NCI-H146 treated with DMSO at 0.1 percent for 48 hours (cell line): Measurements from ENCODE around the gene DAW1.

Experiments
- DNase-seq: peaks from one replicate; lab custom pipeline; 2025; ENCODE audit not compliant: unreplicated experiment; lab: John Stamatoyannopoulos, UW

The DAW1 gene

DNA sequence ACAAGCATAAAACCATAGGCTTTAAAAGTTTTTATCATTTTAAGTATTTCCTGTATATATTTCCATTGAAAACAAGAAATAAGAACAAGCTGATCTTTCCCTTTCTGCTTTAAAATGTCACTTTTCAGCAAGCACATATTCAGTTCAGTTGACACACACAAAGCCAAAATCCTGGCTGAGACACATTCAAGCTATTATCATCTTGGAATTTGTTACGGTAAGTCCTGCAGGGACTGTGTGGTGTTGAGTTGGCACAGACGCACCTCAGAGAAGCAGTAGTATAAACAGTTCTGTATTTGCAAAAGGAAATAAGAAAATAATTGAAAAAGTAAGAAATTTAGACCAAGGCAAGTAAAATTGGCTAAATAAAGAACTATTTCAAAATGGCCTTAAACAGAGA, 10.4 kb upstream of the DAW1 start:
- no peak for DNase-seq

DNA sequence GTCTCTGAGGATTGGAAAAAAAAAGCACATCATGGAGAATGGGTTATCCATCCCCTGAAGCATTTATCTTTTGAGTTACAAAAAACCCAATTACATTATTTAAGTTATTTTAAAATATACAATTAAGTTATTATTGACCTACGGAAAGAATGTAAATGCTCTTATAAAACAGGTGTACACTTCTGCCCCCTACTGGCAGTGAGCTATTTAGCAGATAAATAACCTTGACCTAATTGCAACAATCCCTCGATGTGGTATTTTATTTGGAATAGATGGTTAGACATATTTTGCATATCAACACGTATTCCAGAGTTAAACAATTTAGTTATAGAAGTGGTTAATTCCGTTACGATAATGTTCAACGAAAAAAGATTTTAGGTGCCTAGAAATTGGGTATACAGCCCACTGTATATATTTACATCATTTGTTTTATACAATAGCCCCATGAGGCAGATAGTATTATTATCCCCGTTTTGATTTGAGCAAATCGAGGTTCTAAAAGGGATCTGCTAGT, 9.1 kb upstream of the DAW1 start:
- no peak for DNase-seq

DNA sequence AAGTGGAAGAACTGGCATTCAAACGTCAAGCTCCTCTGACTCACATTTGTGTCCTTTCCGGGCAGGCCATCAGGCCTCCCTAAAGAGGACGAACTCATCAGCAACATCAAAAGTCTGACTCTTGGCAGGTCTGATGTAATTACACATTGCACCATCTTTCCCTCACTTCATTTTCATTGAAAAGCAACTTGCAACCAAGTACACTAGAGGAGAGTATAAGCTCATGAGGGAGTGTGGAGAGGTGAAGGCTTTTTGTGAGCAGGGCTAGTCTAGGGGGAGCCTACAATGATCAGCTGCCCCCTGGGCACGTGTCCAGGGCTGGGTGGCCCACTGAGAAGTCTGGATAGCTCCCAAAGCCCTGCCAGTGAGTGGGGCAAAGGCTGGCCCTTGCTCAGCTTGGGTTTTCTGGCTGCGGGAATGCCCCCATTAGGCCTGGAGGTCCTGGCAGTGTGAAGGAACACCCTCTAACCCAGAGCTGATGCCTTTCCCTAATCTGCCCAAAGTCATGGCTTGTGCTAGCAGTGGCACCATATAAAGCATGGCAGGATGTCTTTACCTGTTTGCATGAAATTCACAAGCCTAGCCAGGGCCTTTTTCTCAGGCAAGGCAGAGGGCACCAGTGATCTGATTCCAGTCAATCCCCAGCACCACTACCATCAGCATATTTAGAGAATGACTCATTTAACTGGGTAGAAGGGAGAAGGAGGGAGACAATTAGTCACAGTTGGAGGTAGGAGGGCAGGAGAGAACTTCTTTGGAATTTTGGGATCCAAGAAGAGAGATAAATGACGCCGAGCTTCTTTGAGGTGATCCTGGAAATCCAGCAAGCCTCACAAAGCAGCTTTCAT, 8.5 kb upstream of the DAW1 start:
- DNase-seq: no peak

DNA sequence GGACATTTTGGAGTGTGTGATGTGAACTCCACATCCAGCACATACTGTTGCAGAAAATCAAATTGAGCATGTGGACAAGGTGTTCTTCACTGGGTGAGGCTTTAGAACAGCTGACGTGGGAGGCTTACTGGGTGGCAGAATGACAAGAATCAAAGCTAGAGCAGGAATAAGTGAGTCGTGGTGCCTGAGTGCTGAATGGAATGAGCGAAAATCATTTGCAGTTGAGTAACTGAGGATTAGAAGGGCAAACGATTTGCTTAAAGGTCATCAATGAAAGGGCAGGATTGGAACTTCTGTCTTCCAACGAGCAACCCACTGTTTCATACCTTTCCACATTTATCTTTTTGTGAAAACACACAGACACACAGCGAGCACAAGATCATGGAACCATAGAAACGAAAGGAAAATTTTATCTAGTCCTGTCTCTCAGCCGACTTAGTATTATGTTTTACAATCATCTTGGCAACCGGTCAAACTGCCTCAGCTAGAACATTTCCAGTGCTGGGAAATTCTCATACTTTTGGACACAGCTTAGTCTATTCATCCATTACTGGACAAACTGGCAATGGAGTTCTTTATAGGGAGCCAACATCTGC, 7.2 kb upstream of the DAW1 start:
- no peak for DNase-seq

DNA sequence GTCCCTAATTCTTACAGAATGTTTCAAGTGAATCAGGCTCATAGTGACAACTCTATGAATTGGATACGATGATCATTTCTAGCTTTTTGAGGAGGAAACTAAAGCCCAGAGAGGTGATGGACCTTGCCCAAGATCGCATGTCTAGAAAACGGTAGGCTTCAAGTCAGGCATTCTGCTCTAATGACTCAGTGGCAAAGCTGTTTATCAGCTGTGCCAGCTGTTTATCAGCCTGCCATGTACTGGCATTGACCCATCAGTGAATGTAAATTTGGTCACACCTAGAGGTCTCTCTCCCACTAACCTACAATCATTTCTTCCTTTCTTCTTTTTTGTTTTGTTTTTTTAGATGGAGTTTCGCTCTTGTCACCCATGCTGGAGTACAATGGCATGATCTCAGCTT, 6.1 kb upstream of the DAW1 start:
- DNase-seq: no peak

DNA sequence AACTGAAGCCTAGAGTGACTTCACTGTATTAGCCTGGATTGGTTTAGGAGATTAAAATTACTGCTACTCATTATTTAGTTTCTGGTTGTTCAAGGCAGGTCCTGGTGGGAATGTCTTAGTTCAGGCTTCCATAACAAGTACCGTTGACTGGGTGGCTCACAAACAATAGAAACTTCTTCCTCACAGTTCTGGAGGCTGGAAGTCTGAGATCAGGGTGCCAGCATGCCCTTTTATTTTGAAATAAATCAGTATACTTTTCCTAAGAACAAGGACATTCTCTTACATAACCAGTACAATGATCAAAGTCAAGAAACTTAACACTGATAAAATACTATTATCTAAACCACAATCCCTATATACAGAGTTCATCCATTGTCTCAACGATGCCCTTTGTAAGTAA, 4.0 kb upstream of the DAW1 start:
- no peak for DNase-seq

DNA sequence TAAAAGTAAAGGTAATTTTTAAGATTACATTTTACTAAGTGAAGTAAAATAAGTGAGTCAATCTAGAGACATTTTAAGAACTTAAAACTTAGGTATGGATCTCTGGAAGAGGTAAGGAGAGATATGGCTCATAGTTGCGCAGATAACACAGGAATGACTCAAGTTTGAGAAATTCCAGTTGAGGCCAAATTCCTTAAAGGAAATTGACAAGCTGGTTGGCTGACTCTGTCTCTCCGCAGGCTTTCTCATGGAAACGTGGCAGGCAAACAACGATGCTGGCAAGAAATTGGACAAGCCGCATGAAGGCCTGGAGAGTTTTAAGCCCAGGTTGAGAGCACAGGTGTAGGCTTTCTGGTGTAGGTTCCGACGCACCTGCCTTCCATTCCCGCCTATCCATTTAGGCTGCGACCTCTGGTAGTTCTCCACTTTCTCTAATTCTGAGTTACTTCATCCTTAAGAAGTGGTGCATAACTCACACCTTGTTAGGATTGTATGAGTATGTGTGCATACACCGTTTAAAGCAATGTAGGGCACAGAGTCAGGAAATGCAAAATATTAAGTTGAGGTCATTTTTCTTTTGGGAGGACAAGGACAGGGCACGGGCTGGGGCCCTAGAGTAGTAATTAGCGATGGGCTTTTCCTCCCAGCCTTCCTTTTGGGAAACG, 589 bp upstream of the DAW1 start:
- DNase-seq: no peak

DNA sequence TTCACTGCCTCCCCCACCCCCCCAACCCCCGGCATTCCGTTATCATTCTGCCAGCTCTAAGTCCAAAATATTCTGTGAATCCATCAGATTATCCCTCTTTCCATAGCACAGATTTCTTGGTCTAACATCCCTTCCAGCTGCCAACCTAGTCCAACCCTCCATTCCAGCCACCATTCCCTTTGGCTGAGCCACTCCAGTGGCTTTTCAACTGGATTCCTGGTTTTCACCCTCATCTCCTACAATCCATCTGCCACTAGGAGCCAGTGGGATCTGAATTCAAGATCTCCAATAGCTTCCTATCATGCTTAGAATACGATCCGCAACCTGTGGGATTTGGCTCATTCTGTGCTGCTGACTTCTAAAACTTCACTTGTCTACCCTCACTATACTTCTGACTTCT, 1.2 kb downstream of the DAW1 start:
- DNase-seq: no peak

DNA sequence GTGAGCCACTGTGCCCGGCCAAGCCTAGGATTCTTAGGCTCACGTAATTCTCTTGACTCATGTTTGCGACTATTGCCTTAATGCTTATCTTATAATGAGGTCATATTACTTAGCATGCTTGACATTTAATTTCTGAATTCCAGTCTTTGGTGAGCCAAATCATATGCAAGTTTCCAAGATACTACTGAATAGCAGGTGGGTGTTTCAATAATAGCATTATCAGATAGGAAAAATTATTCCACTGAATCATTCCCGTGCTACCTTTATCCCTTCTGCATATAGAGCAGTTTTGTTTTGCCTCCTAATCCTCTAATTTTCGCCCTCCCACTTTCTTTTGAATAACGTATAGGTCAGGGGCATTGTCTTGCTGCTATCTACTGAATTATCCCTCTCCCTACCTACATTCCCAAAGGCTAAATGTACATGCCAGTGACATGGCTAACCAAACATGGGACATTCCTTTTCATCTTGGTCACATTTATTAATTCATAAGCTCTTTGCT, 4.9 kb downstream of the DAW1 start:
- no peak for DNase-seq

DNA sequence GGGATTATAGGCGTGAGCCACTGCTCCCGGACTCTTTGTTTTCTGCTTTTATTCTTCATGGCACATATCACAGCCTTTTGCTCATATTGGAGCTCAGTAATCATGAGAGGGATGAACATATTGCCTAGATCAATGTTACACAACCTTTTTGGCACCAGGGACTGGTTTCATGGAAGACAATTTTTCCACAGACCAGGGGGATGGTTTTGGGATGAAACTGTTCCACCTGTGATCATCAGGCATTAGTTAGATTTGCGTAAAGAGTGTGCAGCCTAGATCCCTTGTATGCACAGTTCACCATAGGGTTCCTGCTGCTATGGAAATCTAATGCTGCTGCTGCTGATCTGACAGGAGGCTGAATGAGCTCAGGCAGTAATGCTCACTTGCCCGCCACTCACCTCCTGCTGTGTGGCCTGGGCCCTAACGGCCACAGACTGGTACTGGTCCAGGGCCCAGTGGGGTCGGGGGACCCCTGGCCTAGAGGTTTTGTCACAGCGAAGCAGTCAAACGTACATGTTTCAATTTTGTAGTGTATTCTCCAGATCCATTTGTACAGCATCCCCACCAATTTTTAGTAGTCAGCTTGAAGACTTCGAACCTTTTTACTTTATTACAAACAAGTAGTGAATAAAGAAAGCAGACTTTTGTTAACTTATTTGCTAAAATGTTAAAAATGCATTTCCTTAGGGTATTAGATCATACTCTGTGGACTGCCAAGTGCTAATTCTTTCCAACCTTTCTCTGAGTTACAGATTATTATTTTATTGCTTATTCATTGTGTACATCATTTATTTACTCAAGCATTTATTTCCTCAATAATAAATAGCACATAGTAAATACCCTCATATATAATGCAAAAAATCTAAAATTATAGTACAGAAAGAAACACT, 6.2 kb downstream of the DAW1 start:
- no peak for DNase-seq

DNA sequence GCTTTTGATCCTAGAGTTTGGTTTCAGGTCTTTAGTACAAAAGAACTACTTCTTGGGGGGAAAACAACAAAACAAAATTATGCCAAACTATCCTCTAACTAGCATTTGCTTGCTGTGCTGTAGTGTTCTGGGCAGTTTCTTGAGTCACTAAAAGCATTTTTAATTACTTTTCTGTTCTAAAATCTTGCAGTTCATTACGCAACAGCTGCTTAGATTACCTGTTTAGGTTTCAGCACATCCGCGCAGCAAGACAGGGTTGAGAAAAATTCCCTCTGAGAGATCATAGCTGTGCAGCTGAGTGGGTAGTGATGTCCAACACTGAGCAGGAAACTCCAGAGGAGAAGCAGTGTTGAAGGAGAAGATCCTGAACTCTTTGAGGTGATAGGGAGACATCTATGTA, 9.0 kb downstream of the DAW1 start:
- DNase-seq: no peak

DNA sequence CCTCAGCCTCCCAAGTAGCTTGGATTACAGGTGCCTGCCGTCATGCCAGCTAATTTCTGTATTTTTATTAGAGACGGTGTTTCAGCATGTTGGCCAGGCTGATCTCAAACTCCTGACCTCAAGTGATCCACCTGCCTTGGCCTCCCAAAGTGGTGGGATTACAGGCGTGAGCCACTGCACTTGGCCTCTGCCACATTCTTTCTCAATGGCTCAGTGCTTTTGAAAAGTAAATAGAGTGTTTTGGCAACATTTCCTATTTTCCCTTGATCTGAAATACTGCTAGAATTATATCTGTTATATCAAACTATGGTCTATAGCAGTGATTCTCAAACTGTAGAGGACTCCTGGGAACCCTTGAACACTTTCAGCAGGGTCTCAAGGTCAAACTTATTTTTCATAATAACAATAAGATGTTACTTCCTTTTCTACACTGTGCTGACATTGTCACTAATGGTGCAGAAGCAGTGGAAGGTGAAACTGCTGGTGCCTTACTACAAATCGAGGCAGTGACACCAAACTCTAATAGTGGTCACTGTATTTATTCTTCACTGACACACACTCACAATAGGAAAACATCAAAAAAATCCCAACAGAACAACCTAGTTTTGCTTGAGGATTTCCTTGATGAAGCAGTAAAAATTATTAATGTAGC, 10.6 kb downstream of the DAW1 start:
- DNase-seq: no peak

DNA sequence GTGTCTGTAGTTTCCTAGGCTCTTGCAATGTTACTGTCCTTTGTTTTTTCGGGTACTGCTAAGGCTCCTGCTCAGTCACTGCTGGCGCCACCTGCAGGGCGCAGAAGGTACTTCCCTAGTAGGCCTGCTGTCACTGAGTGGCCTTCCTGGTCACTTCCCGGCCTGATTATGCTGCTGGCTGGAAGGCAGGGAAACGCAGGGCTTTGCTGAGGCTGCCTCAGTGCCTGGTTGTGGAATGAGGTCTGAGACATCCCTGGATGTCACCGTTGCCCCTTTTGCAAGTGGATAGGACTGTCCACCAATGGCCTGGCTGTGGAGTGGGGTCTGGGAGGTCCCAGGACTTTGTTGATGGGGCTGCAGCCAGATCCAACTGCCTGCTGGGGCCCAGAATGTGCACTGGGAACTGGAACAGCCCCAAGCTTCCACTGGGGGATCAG, 13.1 kb downstream of the DAW1 start:
- DNase-seq: no peak

DNA sequence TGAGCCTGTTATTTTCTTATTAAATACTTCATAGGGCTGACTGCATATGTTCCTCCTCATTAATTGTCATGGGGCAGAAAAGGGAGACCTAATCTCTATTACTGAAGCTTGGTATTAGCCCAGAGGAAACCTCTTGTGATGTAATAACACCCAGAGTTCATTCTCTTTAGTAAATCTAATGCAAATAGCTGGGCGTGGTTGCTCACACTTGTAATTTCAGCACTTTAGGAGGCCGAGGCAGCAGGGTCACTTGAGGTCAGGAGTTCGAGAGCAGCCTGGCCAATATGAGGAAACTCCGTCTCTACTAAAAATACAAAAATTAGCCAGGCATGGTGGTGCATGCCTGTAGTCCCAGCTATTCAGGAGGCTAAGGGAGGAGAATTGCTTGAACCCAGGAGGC, 14.7 kb downstream of the DAW1 start:
- DNase-seq: no peak

DNA sequence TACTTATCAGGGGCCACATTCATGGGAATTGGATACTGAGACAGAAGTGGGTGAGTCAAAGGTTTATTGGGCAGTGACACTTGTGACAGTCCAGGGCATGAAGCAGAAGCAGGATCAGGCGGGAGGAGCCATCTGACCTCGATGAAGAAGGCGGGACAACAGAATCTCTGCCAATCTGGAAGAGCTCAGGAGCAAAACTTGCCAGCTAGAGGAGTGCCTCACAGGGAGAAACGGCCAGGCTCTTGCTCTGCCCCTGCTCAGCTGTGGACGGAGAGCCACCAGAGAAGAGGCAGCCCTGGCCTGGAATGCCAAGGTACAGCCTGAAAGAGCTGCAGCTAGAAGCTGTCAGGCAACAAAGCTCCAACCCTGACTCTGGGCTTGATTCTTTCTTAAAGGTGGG, 16.9 kb downstream of the DAW1 start:
- DNase-seq: no peak

DNA sequence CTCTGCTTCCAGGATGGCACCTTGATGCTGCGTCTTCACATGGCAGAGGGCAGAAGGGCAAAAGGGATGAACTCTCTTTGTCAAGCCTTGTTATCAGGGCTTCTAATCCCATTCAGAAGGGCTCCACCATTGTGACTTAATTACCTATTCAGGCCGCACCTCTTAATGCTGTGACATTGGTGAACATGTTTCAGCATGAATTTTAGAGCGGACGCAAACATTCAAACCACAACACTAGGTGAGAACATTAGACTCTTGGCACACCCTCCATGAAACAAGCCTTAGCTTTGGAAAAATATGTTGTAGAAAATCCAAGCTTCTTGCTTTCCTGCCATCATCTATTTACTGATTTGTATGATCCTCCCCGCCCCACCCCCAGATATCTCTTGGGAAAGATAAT, 17.9 kb downstream of the DAW1 start:
- no peak for DNase-seq

DNA sequence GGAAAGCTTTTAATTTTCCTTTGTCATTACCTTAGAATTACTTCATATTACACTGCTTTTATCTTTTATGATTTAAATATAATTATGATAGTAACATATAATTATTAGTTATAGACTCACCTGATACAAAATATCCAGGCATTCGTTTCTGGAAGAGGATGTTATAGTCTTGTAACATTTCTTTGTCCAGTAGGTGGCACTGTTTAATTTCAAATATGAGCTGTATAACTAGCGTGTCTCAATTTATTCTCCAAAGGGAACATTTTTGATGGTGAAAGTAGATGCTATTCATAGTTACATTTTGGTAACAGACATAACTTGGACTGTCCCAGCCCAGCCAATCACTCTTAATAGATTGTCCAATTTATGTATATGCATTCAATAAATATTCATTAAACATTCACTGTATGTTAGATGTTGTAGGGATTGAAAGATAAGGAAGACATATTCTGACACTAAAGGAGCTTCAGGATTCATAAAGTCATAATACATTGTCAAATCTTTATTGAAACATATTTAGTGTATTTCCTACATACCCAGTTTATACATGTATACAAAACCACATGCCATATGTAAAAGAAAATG, 19.2 kb downstream of the DAW1 start:
- DNase-seq: no peak

DNA sequence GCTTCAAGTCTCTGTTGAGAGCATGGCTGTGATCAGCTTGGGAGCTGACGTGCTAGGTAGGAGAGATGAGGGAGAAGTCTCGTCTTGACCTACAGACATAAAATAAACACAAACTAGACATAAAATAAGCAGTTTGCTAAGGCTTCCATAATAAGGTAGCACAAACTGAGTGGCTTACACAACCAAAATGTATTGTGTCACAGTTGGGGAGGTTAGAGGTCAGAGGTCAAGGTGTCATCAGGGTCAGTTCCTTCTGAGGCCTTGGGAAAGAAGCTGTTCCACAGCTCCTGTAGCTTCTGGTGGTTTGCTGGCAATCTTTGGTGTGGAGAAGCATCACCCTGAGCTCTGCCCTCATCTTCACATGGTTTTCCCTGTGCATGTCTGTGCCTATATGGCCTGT, 20.2 kb downstream of the DAW1 start:
- DNase-seq: no peak

DNA sequence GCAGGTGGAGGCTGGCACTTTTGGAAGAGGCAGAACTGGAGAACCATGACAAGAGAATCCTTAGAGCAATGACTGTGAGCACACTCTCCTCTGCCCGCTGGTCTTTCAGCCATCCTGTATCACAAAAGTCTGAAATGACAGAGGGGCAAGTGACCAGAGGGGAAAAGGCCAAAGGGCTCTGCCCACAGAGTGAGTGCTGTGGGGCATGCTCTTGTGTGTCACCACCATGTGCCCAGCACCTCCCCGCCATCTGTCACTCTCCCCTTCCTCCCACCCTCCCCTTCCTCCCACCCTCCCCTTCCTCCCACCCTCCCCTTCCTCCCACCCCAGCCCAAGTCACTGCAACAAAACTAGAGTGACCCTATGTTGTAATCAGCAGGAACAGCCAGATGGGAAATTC, 31.9 kb downstream of the DAW1 start:
- DNase-seq: no peak

DNA sequence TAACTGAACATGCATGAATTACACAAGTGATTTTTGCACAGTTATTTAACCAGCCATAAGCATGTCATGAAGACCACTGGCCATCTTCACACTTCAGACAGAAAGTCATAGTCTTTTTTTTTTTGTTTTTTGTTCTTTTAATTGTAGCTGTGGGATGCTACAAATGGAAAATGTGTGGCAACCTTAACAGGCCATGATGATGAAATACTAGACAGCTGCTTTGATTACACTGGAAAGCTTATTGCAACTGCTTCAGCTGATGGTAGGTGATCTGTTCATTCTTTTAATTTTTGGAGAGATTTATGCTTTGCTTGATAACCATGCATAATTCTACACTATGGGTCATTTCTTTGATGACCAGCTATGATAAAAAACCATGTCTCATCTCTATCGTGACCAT, 35.6 kb downstream of the DAW1 start:
- no peak for DNase-seq
